ENCODE results near the gene KLF2.

The KLF2 gene

GRCh38 chr19:16370641-16371391, 46.2 kb downstream of the KLF2 start:
- TF ChIP-seq CTCF (IDR thresholded peaks at IDR 0.05; ENCODE audit: low read depth, low read length), result no peak
- in situ Hi-C loops (cut with HindIII; ENCODE audit: low sequenced_read_pairs), result no loop called here
- no peak overlapping the region for H3K4me3 ChIP-seq (ENCODE audit: low read depth, low read length)
- no peak for DNase-seq (ENCODE audit: low read depth, low spot score)

DNA sequence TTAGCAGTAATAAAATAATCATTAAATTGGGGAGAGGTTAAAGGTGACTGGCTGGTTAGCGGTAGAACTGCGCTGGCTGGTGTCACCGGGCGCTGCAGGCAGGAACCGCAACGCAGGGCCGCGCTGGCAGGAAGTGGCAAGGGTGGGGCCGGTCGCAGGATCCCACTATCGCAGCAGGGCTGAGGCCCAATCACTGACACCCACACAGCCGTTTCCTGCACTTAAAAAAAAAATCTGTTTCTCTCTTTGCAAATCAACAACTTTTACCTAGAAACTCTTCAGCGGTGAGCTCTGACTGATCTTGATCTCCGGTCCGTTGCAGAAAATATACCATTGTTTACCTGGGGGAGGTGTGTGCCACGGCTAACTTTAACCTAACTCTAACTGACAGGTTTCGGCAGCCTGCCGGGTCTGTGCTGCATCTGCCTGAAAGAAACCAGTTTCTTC, 46.9 kb downstream of the KLF2 start:
- in situ Hi-C loops (cut with HindIII; ENCODE audit: low sequenced_read_pairs), result no loop called here
- H3K4me3 ChIP-seq (ENCODE audit: low read depth, low read length), result no peak overlapping the region
- DNase-seq (ENCODE audit: low read depth, low spot score), result no peak
- no peak for TF ChIP-seq CTCF (IDR thresholded peaks at IDR 0.05; ENCODE audit: low read depth, low read length)

DNA sequence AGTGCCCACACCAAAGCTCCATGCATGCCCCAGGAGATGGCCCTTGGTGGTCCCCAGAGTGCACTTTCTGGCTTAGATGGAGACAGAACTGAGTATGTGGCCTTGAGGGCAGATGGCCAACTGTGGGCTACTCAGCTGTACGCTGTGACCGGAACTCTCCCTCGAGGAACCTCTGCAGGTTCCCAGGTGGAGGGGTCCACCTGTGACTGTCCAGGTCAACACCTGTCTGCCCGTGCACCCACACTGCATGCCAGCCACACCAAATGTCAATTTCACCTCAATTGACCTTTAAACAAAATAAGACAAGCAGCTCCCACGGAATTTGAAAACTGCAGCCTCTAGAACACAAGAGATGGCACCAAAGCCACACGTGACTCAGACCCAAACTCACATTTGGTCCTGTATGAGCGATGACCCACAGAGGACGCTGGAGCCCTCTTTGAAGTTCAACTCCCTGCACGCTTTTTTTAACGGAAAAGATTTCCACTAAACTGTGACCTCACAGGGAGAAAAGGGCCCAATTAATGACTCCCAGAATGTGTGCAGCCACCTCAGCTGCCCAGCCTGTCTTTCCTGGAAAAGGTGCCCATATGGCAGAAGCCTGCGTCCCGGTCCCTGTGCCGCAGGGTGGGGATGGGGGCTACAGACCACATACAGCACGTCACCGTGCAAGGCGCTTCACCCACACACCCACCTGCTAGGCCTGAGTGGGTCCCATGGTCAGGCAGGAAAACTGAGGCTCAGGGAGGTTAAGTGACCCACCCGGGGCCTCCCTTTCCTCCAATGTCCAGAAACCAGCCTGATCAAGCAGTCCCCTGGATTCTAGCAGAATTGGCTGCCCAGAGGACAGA, 47.7 kb downstream of the KLF2 start:
- no peak overlapping the region for H3K4me3 ChIP-seq (ENCODE audit: low read depth, low read length)
- no peak for DNase-seq (ENCODE audit: low read depth, low spot score)
- TF ChIP-seq CTCF (IDR thresholded peaks at IDR 0.05; ENCODE audit: low read depth, low read length), result no peak
- in situ Hi-C loops (cut with HindIII; ENCODE audit: low sequenced_read_pairs), result no loop called here

DNA sequence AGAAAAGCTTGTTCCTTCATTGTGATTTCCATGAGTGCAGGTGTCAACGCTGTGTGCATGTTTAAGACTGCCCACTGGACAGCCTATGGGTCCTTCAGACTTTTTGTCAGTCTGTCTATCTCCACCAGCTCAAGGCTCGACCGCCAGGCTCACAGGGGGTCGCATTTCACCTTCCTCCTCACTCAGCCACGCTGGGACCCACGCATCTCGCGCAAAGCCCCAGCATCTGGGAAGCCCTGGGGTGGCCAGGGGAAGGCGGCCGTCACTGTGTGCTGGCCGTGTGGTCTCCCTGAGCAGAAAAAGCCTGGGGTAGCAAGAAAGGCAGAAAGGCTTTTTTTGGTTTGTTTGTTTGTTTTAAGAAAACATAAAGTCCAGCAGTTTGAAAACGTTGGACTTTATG, 48.5 kb downstream of the KLF2 start:
- in situ Hi-C loops (cut with HindIII; ENCODE audit: low sequenced_read_pairs), result no loop called here
- H3K4me3 ChIP-seq (ENCODE audit: low read depth, low read length), result no peak overlapping the region
- no peak for DNase-seq (ENCODE audit: low read depth, low spot score)
- no peak for TF ChIP-seq CTCF (IDR thresholded peaks at IDR 0.05; ENCODE audit: low read depth, low read length)

DNA sequence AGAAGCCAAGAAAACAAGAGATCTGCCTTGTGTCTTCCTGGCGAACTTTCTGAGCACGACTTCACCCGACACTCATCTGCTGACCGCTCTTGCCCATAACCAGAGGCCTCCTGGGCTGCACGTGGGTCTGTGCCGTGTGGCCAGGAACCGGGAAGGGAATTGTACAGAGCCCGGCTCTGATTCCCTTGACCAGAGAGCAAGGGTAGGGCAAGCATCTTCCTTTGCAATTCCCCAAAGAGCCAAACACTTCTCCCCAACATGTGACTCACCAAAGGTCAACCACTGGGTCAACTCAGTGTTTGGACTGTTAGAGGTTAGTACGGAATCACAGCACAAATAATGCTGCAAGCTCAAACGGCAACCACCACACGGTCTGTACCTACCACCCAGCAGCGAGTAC, 48.9 kb downstream of the KLF2 start:
- in situ Hi-C loops (cut with HindIII; ENCODE audit: low sequenced_read_pairs), result no loop called here
- TF ChIP-seq CTCF (IDR thresholded peaks at IDR 0.05; ENCODE audit: low read depth, low read length), result no peak
- H3K4me3 ChIP-seq (ENCODE audit: low read depth, low read length), result no peak overlapping the region
- peak; percentile 67 for DNase-seq (ENCODE audit: low read depth, low spot score)

DNA sequence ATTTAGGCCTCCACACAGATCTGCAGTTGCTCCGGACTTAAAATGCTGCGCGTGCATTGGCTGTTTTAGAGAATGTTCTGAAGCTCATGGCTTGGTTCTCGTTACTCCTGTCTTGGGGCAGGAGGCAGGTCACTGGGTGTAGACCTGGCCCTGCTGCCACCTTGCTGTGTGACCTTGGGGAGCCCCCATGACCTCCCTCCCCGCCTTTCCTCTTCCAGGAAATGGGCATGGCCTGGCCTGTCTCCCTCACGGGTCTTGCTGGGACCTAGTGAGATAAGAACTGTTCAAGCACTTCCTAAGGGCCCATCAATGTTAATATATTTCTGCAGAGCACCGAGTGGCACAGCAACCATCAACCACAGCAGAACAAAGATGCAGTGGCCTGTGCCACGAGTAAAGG, 49.4 kb downstream of the KLF2 start:
- no peak overlapping the region for H3K4me3 ChIP-seq (ENCODE audit: low read depth, low read length)
- in situ Hi-C loops (cut with HindIII; ENCODE audit: low sequenced_read_pairs), result no loop called here
- no peak for DNase-seq (ENCODE audit: low read depth, low spot score)
- TF ChIP-seq CTCF (IDR thresholded peaks at IDR 0.05; ENCODE audit: low read depth, low read length), result no peak

All from astrocyte of the spinal cord (primary cell).